ENCODE results near the gene EVI5.

- TF ChIP-seq EP300 (IDR thresholded peaks at IDR 0.05), result no peak
- TF ChIP-seq, protein P1, sequence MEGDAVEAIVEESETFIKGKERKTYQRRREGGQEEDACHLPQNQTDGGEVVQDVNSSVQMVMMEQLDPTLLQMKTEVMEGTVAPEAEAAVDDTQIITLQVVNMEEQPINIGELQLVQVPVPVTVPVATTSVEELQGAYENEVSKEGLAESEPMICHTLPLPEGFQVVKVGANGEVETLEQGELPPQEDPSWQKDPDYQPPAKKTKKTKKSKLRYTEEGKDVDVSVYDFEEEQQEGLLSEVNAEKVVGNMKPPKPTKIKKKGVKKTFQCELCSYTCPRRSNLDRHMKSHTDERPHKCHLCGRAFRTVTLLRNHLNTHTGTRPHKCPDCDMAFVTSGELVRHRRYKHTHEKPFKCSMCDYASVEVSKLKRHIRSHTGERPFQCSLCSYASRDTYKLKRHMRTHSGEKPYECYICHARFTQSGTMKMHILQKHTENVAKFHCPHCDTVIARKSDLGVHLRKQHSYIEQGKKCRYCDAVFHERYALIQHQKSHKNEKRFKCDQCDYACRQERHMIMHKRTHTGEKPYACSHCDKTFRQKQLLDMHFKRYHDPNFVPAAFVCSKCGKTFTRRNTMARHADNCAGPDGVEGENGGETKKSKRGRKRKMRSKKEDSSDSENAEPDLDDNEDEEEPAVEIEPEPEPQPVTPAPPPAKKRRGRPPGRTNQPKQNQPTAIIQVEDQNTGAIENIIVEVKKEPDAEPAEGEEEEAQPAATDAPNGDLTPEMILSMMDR (IDR thresholded peaks at IDR 0.05), result no peak
These were observed 86.0 kb downstream of the EVI5 start for GRCh38 chr1:92698932-92699331.

Data from sigmoid colon (tissue), 4 donors.